ENCODE data around the gene LRRFIP2. TPM values are rescaled to one million over a fixed set of nuclear protein-coding genes. Genes with fewer than 3 reads are reported as not detected.

LRRFIP2 gene
- total RNA-seq, 1 donor from 2014 or later, result 36.7 TPM

- no peak for DNase-seq (ENCODE audit: low spot score)
- Histone ChIP-seq H4K20me1 (ENCODE audit: low read depth) (no peaks in the 10 kb centered on the region), H3K27ac (no peak overlapping the region), H3K4me3 (no peak overlapping the region), H2AFZ (replicated peaks) (no peak overlapping the region), H3K9ac (no peak overlapping the region), H3K4me1 (no peaks in the 10 kb centered on the region), H3F3A (ENCODE audit: low read depth) (no peaks in the 10 kb centered on the region), H3K36me3 (no peaks in the 10 kb centered on the region), H3K79me2 (ENCODE audit: low read depth) (no peaks in the 10 kb centered on the region), H3K4me2 (no peak overlapping the region), H3K9me3 (ENCODE audit: low read depth) (no peaks in the 10 kb centered on the region), H3K27me3 (no peaks in the 10 kb centered on the region)
- H3K27ac Mint-ChIP-seq, result no peak overlapping the region
- peaks cover 12% of the 10 kb centered on the region for H3K4me1 Mint-ChIP-seq
- H3K36me3 Mint-ChIP-seq, result peaks cover 4% of the 10 kb centered on the region
- no peaks in the 10 kb centered on the region for H3K27me3 Mint-ChIP-seq (ENCODE audit: insufficient read depth, low read depth)
- H3K9me3 Mint-ChIP-seq, result no peaks in the 10 kb centered on the region
- no peak overlapping the region for H3K4me3 Mint-ChIP-seq
- no peak for TF ChIP-seq CTCF (IDR thresholded peaks at IDR 0.05)
- no peak for TF ChIP-seq EZH2phosphoT487 (IDR thresholded peaks at IDR 0.05)
Observed at GRCh38 chr3:37098884-37099283, 75.5 kb downstream of the LRRFIP2 start.

DNA sequence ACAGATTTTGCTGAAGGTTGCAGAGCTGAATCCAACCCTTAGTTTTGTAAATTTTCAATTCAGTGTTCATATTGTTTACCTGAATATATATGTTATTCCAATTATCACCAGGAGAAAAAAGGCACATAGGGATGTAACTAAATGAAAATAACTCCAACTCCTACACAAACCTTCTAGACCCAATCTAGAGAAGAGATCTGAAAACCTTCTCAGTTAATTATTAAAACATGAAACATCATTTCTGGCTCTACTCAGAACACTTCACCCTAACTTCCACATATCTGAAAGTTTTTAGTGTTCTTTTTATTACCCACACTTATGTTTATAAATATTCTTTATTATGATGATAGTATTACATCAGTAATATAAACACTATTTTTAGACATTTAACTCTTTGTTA, 76.6 kb downstream of the LRRFIP2 start:
- H3K4me1 Mint-ChIP-seq, result peaks cover 12% of the 10 kb centered on the region
- H3K4me1 ChIP-seq, result no peaks in the 10 kb centered on the region
- no peaks in the 10 kb centered on the region for H3K36me3 ChIP-seq
- no peak overlapping the region for H3K9ac ChIP-seq
- H3K27me3 Mint-ChIP-seq (ENCODE audit: insufficient read depth, low read depth), result no peaks in the 10 kb centered on the region
- H3K27ac Mint-ChIP-seq, result no peak overlapping the region
- no peak overlapping the region for H3K4me2 ChIP-seq
- peaks cover 4% of the 10 kb centered on the region for H3K36me3 Mint-ChIP-seq
- no peaks in the 10 kb centered on the region for H3K9me3 Mint-ChIP-seq
- H4K20me1 ChIP-seq (ENCODE audit: low read depth), result no peaks in the 10 kb centered on the region
- H2AFZ ChIP-seq (replicated peaks), result no peak overlapping the region
- no peaks in the 10 kb centered on the region for H3F3A ChIP-seq (ENCODE audit: low read depth)
- no peak overlapping the region for H3K4me3 ChIP-seq
- no peak overlapping the region for H3K4me3 Mint-ChIP-seq
- H3K27ac ChIP-seq, result no peak overlapping the region
- no peaks in the 10 kb centered on the region for H3K9me3 ChIP-seq (ENCODE audit: low read depth)
- H3K27me3 ChIP-seq, result no peaks in the 10 kb centered on the region
- no peak for TF ChIP-seq CTCF (IDR thresholded peaks at IDR 0.05)
- no peak for TF ChIP-seq EZH2phosphoT487 (IDR thresholded peaks at IDR 0.05)
- no peak for TF ChIP-seq EZH2 (IDR thresholded peaks at IDR 0.05)
- no peak for DNase-seq (ENCODE audit: low spot score)
- H3K79me2 ChIP-seq (ENCODE audit: low read depth), result no peaks in the 10 kb centered on the region

GRCh38 chr3:37096975-37097374, 77.4 kb downstream of the LRRFIP2 start:
- H3K79me2 ChIP-seq (ENCODE audit: low read depth), result no peaks in the 10 kb centered on the region
- Mint-ChIP-seq H3K4me3 (no peak overlapping the region), H3K27ac (no peak overlapping the region)

More at GRCh38 chr3:37096975-37097374, 77.4 kb downstream of the LRRFIP2 start:
- H3K36me3 Mint-ChIP-seq, result peaks cover 2% of the 10 kb centered on the region
- Histone ChIP-seq H3F3A (ENCODE audit: low read depth) (no peaks in the 10 kb centered on the region), H3K27me3 (no peaks in the 10 kb centered on the region), H3K4me3 (no peak overlapping the region), H3K9ac (no peak overlapping the region), H3K9me3 (ENCODE audit: low read depth) (no peaks in the 10 kb centered on the region), H3K36me3 (no peaks in the 10 kb centered on the region), H4K20me1 (ENCODE audit: low read depth) (no peaks in the 10 kb centered on the region), H3K27ac (no peak overlapping the region), H2AFZ (replicated peaks) (no peak overlapping the region), H3K4me2 (no peak overlapping the region), H3K4me1 (no peaks in the 10 kb centered on the region)
- TF ChIP-seq EZH2phosphoT487 (IDR thresholded peaks at IDR 0.05) (no peak), EZH2 (IDR thresholded peaks at IDR 0.05) (no peak), CTCF (IDR thresholded peaks at IDR 0.05) (no peak)
- no peak for DNase-seq (ENCODE audit: low spot score)
- no peaks in the 10 kb centered on the region for H3K27me3 Mint-ChIP-seq (ENCODE audit: insufficient read depth, low read depth)
- peaks cover 12% of the 10 kb centered on the region for H3K4me1 Mint-ChIP-seq
- H3K9me3 Mint-ChIP-seq, result no peaks in the 10 kb centered on the region
